ENCODE measurements around the gene HYAL2.

The HYAL2 gene

GRCh38 chr3:50302095-50303012 is 20.2 kb downstream of the HYAL2 start:
- DNase-seq, result no peak

GRCh38 chr3:50300681-50301254 is 21.8 kb downstream of the HYAL2 start:
- DNase-seq, result no peak

DNA sequence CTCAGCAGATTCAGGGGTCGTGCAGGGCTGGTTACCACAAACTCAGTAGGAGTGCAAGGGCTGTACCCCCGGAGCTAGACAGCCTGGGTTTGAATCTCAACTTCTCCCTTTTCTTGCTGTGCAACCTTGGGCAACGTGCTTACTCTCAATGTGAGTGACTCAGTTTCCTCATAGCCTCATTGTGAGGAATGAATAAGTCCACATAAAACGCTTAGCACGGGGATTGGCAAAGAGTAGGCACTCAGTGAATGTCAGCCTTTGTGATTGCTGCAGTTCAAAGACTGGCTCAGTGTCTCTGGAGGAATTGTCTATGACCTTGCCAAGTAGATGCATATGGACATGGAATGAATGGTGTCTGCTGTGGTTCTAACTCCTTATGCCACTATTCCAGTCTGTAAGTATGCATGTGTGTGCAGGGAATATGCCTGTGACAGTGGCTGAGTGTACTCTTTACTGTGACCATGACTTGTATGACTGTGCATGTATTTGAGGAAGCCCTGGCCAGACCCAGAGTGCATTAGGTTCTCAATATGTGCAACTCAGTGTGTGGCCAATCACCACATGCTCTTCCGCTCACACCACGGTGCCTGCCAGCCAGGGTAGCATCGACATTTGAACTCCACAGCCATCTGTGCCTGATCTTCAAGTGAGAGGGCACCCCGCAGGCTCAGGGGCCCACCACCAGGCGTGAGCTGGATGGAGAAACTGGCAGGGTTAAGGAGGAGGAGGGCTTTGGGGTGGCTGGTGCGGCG is 22.4 kb downstream of the HYAL2 start:
- no peak for DNase-seq

GRCh38 chr3:50299638-50299928 is 23.0 kb downstream of the HYAL2 start:
- no peak for DNase-seq

- peak; percentile 91 for DNase-seq
Observed at GRCh38 chr3:50298836-50299637, 23.5 kb downstream of the HYAL2 start, which contains the start of the genes HYAL3 and NAA80. HYAL3 (minus strand) TSS chr3:50299405; CDS start chr3:50295602, 3,803 bp downstream. NAA80 (minus strand) TSS chr3:50299405; CDS start chr3:50297463, 1,942 bp downstream.

GRCh38 chr3:50297896-50298725 is 24.4 kb downstream of the HYAL2 start:
- no peak for DNase-seq

DNA sequence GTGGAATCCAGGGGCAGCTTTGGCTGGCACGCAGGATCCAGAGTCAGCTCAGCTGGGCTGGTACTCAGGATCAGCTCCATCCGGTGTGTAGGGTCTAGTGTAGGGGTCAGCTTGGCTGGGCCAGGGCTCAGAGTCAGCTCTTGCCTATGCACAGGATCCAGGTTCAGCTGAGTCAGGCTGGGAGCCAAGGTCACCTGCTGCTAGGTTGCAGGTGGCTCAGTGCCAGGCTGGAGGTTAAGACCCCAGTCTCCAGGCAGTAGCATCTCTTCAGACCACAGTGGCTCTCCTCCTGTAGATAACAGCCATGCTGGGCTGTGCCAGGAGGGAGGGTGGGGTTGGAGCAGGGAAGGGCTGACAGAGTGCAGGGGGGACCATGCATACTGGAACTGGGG is 25.2 kb downstream of the HYAL2 start:
- DNase-seq, result no peak

DNA sequence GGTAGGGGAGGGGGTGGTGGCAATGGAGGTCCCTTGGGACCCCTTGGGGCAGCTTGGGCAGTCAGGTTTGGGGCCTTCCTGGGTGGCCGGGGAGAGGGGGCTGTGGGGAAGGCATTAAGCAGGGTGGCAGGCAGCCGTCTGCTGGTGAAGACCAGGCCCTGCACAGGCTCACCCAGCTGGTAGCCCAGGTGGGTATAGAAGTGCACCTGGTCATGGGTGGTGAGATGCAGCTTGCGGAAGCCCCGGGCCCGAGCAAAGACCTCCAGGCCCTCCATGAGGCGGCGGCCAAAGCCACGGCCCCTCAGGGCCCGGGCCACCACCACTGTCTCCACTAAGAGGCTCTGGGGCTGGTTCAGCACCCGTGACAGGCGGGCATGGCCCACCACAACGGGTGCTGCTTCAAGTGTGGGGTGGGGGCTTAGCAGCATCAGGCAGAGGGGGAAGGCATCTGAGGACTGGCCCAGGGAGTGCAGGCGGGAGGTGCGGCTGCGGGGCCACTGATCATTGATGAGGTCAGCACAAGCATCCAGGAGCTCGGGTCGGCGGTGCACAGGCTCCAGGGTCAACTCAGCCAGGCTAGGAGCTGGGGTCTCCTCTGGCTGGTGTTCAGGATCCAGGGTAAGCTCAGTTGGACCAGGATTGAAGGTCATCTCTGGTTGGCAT is 25.7 kb downstream of the HYAL2 start:
- DNase-seq, result no peak

DNA sequence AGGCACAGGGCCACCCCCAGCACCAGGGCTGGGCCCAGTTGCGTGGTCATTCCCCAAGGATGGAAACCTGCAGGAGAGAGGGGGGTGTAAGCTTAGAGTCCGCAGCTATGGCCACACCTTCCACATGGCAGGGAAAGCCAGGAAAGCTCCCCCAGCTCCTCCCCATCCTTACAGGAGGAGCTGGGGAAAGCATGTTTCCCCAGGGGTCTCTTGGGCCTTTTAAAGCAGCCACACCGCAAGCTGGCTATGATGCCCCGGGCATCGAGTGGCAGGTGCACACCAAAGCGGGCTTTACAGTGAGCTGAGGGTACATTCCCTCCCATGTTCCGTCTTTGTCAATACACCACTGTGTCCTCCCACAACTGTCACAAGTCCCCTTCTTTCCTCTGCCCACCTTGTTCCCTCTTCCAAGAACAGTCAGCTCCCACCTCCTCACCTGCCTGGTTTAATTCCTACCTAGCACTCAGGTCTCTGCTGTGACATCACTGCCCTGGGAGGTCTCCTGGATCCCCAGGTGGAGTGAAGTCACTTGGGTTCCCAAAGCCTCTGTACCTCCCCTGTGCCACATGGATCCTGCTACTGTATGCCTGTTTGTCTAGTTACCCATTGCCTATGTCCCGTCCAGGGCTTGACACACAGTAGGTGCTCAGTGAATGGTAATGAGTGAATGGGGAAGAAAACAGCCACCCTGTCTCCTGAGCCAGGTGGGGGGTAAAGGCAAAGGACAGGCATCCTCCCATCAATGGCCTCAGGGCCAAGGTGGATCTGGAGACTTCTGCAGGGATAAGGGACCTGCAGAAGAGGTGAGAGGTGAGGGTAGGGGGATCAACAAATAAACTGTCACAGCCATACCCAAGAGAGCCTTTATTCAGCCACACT is 26.8 kb downstream of the HYAL2 start:
- DNase-seq, result no peak

DNA sequence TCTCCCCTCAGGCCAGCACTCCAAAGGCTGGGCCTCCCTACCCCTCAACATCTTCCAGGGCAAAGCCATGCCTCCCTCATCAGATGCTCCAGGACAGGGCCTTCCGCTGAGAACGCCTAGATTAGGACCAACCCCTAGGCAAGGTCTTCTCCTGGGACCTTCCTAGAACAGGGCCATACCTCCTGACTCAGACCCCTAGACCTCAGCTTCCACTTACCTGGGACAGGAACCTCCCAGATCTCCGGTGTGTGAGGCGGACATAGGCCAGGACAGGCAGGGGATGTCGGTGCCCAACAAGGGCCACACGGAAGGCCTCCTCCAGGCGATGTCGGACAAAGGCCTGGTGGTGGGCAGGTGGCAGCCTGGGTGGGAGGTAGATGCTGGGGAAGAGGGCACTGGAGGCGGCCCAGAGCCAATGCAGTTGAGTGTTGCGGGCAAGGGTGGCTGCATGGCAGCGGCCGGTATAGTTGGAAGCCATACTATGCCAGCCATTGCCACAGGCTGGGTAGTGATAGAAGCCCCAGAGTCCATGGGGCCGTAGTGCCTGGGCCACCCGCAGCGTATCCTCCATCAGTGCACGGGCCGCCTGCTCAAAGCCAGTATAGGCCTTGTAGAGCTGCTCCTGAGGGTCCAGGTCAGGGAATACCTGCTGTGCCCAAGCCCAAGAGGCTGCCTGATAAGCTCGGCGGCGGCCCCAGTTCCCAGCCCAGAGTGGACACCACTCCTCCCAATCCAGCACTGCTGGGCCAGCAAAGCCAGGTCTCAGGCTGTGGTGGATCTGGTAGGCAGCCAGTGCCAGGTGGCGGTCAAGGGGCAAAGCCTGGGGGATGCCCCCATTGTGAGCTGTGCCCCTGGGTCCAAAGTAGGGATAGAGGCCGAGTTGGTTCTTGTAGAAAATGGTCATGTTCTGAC is 27.8 kb downstream of the HYAL2 start:
- DNase-seq, result no peak

GRCh38 chr3:50294089-50294488 is 28.5 kb downstream of the HYAL2 start:
- DNase-seq, result no peak

GRCh38 chr3:50293079-50293801 is 29.3 kb downstream of the HYAL2 start:
- no peak for DNase-seq

- DNase-seq, result peak; percentile 86
Observed at GRCh38 chr3:50292159-50293078, 30.1 kb downstream of the HYAL2 start, which contains the start of gene IFRD2. IFRD2 (minus strand) TSS chr3:50292429; CDS start chr3:50292274, 155 bp downstream.

DNA sequence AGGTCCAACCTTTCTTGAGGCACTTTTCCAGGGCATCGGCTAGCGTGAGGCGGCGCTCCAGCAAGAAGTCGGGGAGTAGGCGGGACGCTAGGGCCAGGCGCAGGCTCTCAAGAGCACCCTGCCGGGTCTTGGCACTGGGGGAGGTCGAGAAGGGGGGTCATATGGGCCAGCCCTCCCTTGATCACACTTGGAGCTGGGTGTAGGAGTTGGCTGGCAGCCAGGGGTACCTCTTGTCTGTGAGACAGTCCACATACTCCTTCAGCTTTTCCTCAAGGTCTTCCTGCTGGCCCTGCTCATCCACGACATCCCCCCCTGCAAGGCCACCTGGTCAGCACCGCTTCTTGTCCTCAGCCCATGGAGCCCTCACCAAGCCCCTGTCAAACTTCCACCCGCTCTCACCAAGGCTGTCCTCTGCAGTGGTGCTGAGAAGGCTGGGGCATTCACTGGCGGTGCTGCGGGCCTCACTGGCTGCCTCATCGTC is 32.3 kb downstream of the HYAL2 start:
- DNase-seq, result no peak

GRCh38 chr3:50289130-50289529 is 33.4 kb downstream of the HYAL2 start:
- no peak for DNase-seq

DNA sequence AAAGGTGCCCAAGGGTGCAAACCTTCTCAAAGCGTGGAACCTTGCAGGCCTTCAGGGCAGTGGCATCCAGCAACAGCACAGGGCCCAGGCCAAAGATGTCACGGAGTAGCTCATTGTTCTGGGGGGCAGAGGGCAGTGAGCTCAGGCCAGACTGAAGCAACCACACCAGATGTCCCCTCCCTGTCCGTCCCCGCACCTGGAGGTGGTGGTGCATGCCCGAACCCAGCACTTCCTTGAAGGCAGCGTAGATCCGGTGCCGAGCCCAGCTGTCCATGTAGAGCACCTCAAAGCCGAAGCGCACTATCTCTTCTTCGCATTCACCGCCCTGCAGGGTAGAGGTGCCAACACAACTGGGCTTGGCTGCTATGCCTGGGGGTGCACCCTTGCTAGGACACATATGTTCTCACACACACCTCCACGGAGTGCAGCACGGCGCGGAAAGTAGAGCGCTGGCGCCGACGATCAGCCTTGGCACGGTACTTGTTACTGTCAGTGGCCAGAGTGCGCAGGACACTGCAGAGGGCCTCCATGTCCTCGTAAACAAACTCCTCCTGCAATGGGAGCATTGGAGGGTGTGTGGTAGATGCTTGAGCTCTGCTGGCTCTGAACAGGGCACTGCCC is 34.0 kb downstream of the HYAL2 start:
- no peak for DNase-seq

DNA sequence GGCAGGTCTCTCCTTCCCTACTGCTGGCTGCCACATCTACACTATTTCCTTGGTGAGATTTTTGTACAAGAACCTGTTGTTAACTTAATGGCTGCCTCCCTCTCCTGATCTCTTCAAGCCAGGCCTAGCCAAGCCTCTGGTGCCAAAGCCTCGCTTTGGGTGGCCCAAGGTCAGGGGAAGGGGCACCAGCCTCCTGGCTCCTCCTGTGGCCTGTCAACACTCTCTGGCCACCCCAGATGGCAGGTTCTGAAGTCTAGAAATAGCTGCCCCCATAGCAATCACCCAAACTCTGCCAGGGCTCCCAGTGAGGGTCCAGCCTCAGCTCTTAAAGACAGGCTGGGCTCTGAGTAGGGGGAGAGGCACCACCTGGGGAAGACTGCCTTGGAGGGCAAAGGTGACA is 35.3 kb downstream of the HYAL2 start:
- no peak for DNase-seq
